ENCODE results near the gene KCTD5. TPM values are rescaled to one million over a fixed set of nuclear protein-coding genes. Genes with fewer than 3 reads are reported as not detected.

The KCTD5 gene
- total RNA-seq, 3 donors from 2014 or later = 8.6 to 19.6 (median 18.4) TPM

GRCh38 chr16:2740476-2740875, 58.2 kb downstream of the KCTD5 start:
- H3K9me3 ChIP-seq = no peaks in the 10 kb centered on the region
- H3K36me3 ChIP-seq = no peaks in the 10 kb centered on the region
- intact Hi-C loops (cut with DNase I; ENCODE audit: low total_unique reads) = no loop called here
- no peaks in the 10 kb centered on the region for H3K27me3 ChIP-seq
- H3K4me3 ChIP-seq = no peak overlapping the region
- TF ChIP-seq CTCF (IDR thresholded peaks at IDR 0.05) = no peak
- TF ChIP-seq POLR2AphosphoS5 (IDR thresholded peaks at IDR 0.05) = no peak
- no peak for TF ChIP-seq POLR2A (IDR thresholded peaks at IDR 0.05)
- DNase-seq (ENCODE audit: low spot score in 2 of 2) = no peak
- no peaks in the 10 kb centered on the region for H3K4me1 ChIP-seq
- no peak overlapping the region for H3K27ac ChIP-seq

- no peaks in the 10 kb centered on the region for H3K4me1 ChIP-seq
- TF ChIP-seq POLR2A (IDR thresholded peaks at IDR 0.05) (no peak), POLR2AphosphoS5 (IDR thresholded peaks at IDR 0.05) (no peak), CTCF (IDR thresholded peaks at IDR 0.05) (no peak)
- H3K27ac ChIP-seq = no peak overlapping the region
- no peaks in the 10 kb centered on the region for H3K36me3 ChIP-seq
- DNase-seq (ENCODE audit: low spot score in 2 of 2) = no peak
- no peaks in the 10 kb centered on the region for H3K27me3 ChIP-seq
- no peaks in the 10 kb centered on the region for H3K9me3 ChIP-seq
- H3K4me3 ChIP-seq = no peak overlapping the region
- intact Hi-C loops (cut with DNase I; ENCODE audit: low total_unique reads) = no loop called here
Measured at GRCh38 chr16:2741168-2741567, 58.8 kb downstream of the KCTD5 start.

- Histone ChIP-seq H3K4me3 (no peak overlapping the region), H3K27me3 (no peaks in the 10 kb centered on the region), H3K27ac (no peak overlapping the region), H3K4me1 (no peaks in the 10 kb centered on the region), H3K36me3 (no peaks in the 10 kb centered on the region), H3K9me3 (no peaks in the 10 kb centered on the region)
- no peak for DNase-seq (ENCODE audit: low spot score in 2 of 2)
- TF ChIP-seq POLR2AphosphoS5 (IDR thresholded peaks at IDR 0.05) (no peak), CTCF (IDR thresholded peaks at IDR 0.05) (no peak), POLR2A (IDR thresholded peaks at IDR 0.05) (no peak)
- intact Hi-C loops (cut with DNase I; ENCODE audit: low total_unique reads) = no loop called here
Measured at GRCh38 chr16:2742323-2743006, 60.1 kb downstream of the KCTD5 start.

GRCh38 chr16:2743007-2743810, 60.9 kb downstream of the KCTD5 start:
- H3K27me3 ChIP-seq = no peaks in the 10 kb centered on the region
- DNase-seq (ENCODE audit: low spot score in 2 of 2) = no peak

More at GRCh38 chr16:2743007-2743810, 60.9 kb downstream of the KCTD5 start:
- Histone ChIP-seq H3K4me1 (no peaks in the 10 kb centered on the region), H3K36me3 (no peaks in the 10 kb centered on the region), H3K9me3 (no peaks in the 10 kb centered on the region), H3K4me3 (no peak overlapping the region), H3K27ac (no peak overlapping the region)
- intact Hi-C loops (cut with DNase I; ENCODE audit: low total_unique reads) = no loop called here
- TF ChIP-seq CTCF (IDR thresholded peaks at IDR 0.05) (no peak), POLR2AphosphoS5 (IDR thresholded peaks at IDR 0.05) (no peak), POLR2A (IDR thresholded peaks at IDR 0.05) (no peak)
